GM12874 (cell line): ENCODE data around the gene IL19.

Source experiments
- CTCF ChIP-seq: IDR thresholded peaks from 2 replicates; pipeline ENCODE4 v1.5.1; 2011; ENCODE audit warnings: low read depth, mild to moderate bottlenecking, control low read depth, low read length, moderate library complexity; ENCODE audit not compliant: insufficient read depth

IL19 gene

GRCh38 chr1:206792939-206793607 is 22.5 kb downstream of the IL19 start:
- no peak for TF ChIP-seq CTCF

GRCh38 chr1:206793620-206794019 is 23.0 kb downstream of the IL19 start:
- TF ChIP-seq CTCF, result no peak

- no peak for TF ChIP-seq CTCF
These were observed 23.8 kb downstream of the IL19 start for GRCh38 chr1:206794294-206794908.

- TF ChIP-seq CTCF, result no peak
These were observed 25.5 kb downstream of the IL19 start for GRCh38 chr1:206796116-206796515.

GRCh38 chr1:206796981-206797402 is 26.4 kb downstream of the IL19 start:
- TF ChIP-seq CTCF, result no peak

- peak; percentile 85 for TF ChIP-seq CTCF
These were observed 27.2 kb downstream of the IL19 start for GRCh38 chr1:206797534-206798383.

- no peak for TF ChIP-seq CTCF
These were observed 27.9 kb downstream of the IL19 start for GRCh38 chr1:206798384-206798996.
